Right lobe of liver (tissue), 6 donors: ENCODE data around the gene ZFR. TPM values are rescaled to one million over a fixed set of nuclear protein-coding genes. Genes with fewer than 3 reads are reported as not detected.

ENCODE experiments used
- ATAC-seq, 4 donors: fragments of 200-7000 bp; cut with Tn5 transposase; one replicate each; pipeline ENCODE4 v1.9.1; 2020; ENCODE audit warnings: mild to moderate bottlenecking in 4 of 4, moderate library complexity in 4 of 4
- DNase-seq, 3 donors: peaks; one replicate each; pipeline ENCODE4 v3.0.0-alpha.2; 2020
- H3K27ac ChIP-seq, 3 donors: fragments of 200-600 bp; one replicate each; pipeline ENCODE4 v1.8.0; 2022
- H3K27me3 ChIP-seq, 2 donors: fragments of 200-600 bp; one replicate each; pipeline ENCODE4 v1.8.0; 2022
- H3K36me3 ChIP-seq, 4 donors: fragments of 200-600 bp; sonication (generic) in 1 of 4; one replicate each; pipeline versions ENCODE4 v1.5.1 to v1.8.0; 2017 to 2022; ENCODE audit warnings: control low read depth in 1 of 4
- H3K4me1 ChIP-seq, 4 donors: fragments of 200-600 bp; sonication (generic) in 1 of 4; one replicate each; pipeline versions ENCODE4 v1.5.1 to v1.8.0; 2017 to 2022; ENCODE audit warnings: control low read depth in 1 of 4
- H3K4me3 ChIP-seq, 3 donors: fragments of 200-600 bp; one replicate each; pipeline ENCODE4 v1.8.0; 2022
- H3K9me3 ChIP-seq, 4 donors: fragments of 200-600 bp; sonication (generic) in 1 of 4; one replicate each; pipeline versions ENCODE4 v1.5.1 to v1.8.0; 2017 to 2022; ENCODE audit warnings: control low read depth in 1 of 4
- CTCF ChIP-seq, 4 donors: fragments of 200-600 bp in 3 of 4; fragments of 450-650 bp in 1 of 4; IDR thresholded peaks; one replicate each; pipeline versions ENCODE4 v1.5.1 to v1.8.0; 2016 to 2022; ENCODE audit warnings: antibody characterized with exemption in 4 of 4, mild to moderate bottlenecking in 2 of 4
- POLR2A ChIP-seq: fragments of 450-650 bp; IDR thresholded peaks from one replicate; pipeline ENCODE4 v1.6.1; 2017; ENCODE audit warnings: antibody characterized with exemption, mild to moderate bottlenecking
- WGBS: methylation state at CpG from one replicate; pipeline ENCODE4 v1.1.6; 2018; ENCODE audit warnings: low coverage, low lambda C conversion rate; ENCODE audit not compliant: insufficient coverage; ENCODE audit errors: missing lambda C conversion rate; 5-methylcytosine and 5-hydroxymethylcytosine counted together
- intact Hi-C, 2 donors: fragments of 100-400 bp; cut with DNase I; formaldehyde crosslinking; loops; one replicate each; pipeline versions ENCODE4 v1.11.2 to v1.14.1; 2022
- total RNA-seq, 6 experiments: library from RNA; depleted of rRNA in 2 of 6; stranded (reverse); fragments of >200 nt in 2 of 6; fragmentation: NEBNext Ultra II Directional in 3 of 6; extraction: Animal tissue kit (Norgen Biotek cat#: 25700) in 3 of 6; gene quantifications; one replicate each; pipeline versions ENCODE4 v1.1.0 to v1.2.4, GENCODE V29; 2016 to 2023
- donor health status: DM: no; HTN: yes; CAD: no.
- donor health status: DM: no; HTN: no; CAD: no.
- donor health status: DM: no; HTN: no; CAD: no.
- donor health status: DM: no; HTN: yes; CAD: no.
- donor health status: DM: no; HTN: yes; CAD: no.

Gene ZFR
- total RNA-seq, 6 experiments from 2014 or later: 19.8 to 36.8 (median 25.8) TPM

DNA sequence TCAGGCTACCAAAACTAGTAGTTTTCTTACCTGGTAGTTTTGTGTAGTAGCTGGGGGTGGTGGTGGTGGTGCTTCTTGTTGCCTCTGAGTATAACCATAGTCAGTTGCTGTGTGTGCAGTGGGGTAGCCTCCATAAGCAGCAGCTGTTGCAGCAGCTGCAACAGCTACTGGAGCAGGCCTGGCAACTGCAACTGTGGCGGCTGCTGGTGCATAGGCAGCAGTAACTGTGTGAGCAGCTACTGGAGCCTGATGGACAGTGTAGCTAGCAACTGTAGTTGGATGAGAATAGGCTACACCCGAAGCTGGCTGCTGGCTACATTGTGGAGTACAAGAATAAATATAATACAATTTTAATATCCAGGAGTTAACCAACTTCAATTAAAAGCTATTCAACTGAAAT is 24.7 kb downstream of the ZFR start:
- Histone ChIP-seq H3K36me3 (peaks cover 0 to 26% (median 8%) of the 10 kb centered on the region in 4 donors), H3K27ac (no peak overlapping the region), H3K4me3 (no peak overlapping the region), H3K27me3 (no peaks in the 10 kb centered on the region), H3K4me1 (peaks cover 0 to 6% (median 3%) of the 10 kb centered on the region in 4 donors), H3K9me3 (no peaks in the 10 kb centered on the region)
- DNase-seq (no peak), ATAC-seq (no peak)
- intact Hi-C loops: no loop called here
- 86% methylated on average over 1 of the region's 2 CpGs for WGBS
- TF ChIP-seq POLR2A (no peak), CTCF (IDR thresholded peaks at IDR 0.05) (no peak)

DNA sequence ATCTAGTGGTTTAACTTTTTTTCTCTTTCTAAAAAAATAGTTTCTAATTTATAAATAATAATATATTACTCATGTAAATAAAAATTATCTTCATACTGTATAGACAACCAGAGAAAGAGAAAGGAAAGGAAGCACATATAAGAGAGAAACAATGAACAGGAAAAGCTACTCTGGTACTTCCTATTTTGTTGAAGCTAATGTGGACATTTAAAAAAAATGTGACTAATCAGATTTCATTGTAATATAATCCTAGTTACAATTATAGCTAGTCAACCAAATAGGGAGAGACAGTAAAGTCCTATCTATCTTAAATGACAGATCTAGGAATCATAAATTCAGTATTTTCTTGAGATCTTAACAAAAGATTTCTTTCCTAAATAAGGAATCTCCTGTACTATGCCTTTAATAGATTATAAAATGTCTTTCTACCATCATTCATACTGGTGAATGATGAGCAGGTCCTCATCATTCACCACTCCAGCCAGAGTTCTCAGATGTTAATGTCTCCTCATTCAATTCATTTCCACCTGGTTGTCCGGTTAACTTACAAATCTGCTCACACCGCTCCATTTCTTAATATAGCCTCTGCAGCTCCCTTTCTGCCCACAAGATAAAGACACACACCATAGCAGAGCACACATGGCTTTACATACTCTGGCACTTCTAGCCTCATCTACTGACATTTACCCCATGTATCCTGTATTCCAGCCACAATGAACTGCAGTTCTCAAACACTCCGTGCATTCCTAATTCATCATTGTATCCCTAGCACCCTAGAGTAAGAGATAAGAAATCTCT is 30.9 kb downstream of the ZFR start:
- Histone ChIP-seq H3K27ac (no peak overlapping the region), H3K27me3 (no peaks in the 10 kb centered on the region), H3K9me3 (no peaks in the 10 kb centered on the region), H3K36me3 (peaks cover 0 to 46% (median 22%) of the 10 kb centered on the region in 4 donors), H3K4me1 (no peaks in the 10 kb centered on the region), H3K4me3 (no peak overlapping the region)
- TF ChIP-seq POLR2A (no peak), CTCF (IDR thresholded peaks at IDR 0.05) (no peak)
- ATAC-seq (peak in 1 of 4 donors; percentile 23), DNase-seq (no peak)
- intact Hi-C loops: no loop called here
- 85% methylated on average over 3 of the region's 3 CpGs for WGBS

DNA sequence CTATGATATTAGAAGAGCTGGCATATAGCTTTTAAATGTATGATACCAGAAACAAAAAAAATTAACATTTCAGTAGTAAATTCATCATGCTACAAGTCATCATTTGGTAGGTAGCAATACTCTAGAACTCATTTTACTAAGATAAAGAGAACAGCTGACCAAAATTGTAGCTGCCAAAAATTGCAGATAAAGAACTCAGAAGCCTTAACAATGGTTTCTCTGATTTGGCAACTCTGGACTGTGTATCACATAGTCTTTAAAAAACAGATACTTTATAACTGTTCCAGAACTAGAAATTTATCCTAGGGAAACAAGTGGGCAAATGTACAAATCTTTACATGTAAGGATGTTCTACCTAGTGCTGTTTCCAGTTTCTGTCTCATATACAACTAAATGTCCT is 33.9 kb downstream of the ZFR start:
- no peaks in the 10 kb centered on the region for H3K27me3 ChIP-seq
- H3K27ac ChIP-seq: no peak overlapping the region
- H3K4me1 ChIP-seq: no peaks in the 10 kb centered on the region
- no peak for ATAC-seq
- TF ChIP-seq CTCF (IDR thresholded peaks at IDR 0.05): no peak
- TF ChIP-seq POLR2A: no peak
- H3K36me3 ChIP-seq: peaks cover 3 to 61% (median 20%) of the 10 kb centered on the region in 4 donors
- no peak overlapping the region for H3K4me3 ChIP-seq
- no peak for DNase-seq
- intact Hi-C loops: no loop called here
- H3K9me3 ChIP-seq: no peaks in the 10 kb centered on the region

DNA sequence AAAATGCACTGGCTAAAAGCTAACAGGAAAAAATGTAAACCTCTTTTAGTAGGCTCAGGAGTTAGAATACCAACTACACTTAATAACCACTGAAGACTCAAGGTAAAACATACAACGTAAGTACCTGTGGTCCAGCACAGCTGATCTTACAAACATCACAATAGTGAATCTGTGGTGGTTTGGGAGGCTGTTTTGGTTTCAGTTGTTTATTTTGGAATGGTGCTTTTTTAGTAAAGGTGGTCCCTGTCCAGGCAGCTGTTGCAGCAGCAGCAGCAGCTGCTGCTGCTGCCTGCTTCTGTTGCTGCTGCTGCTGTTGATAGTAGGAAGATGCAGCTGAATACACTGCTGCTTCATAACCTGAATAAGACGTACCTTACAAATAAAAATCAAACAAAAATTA is 37.9 kb downstream of the ZFR start:
- DNase-seq (no peak), ATAC-seq (no peak)
- H3K9me3 ChIP-seq: no peaks in the 10 kb centered on the region
- WGBS: 90% methylated on average over 2 of the region's 2 CpGs
- intact Hi-C loops: no loop called here
- peaks cover 7 to 78% (median 27%) of the 10 kb centered on the region in 4 donors for H3K36me3 ChIP-seq
- TF ChIP-seq POLR2A (no peak), CTCF (IDR thresholded peaks at IDR 0.05) (no peak)
- H3K27me3 ChIP-seq: no peaks in the 10 kb centered on the region
- no peak overlapping the region for H3K27ac ChIP-seq
- no peaks in the 10 kb centered on the region for H3K4me1 ChIP-seq
- H3K4me3 ChIP-seq: no peak overlapping the region
